GM12878 (cell line): Measurements from ENCODE around the gene SLC25A13.

Experiments used
- BHLHE40 ChIP-seq, 2 experiments: fragments of 450-650 bp in 1 of 2; IDR thresholded peaks; 2 replicates each; pipeline ENCODE4 v1.6.1; 2011 to 2017; ENCODE audit warnings: low read depth in 2 of 2, borderline replicate concordance in 1 of 2, improper control_type of control experiment in 1 of 2, low read length in 1 of 2, mild to moderate bottlenecking in 1 of 2
- EED ChIP-seq: sonication (generic); IDR thresholded peaks from 2 replicates; pipeline ENCODE4 v1.6.1; 2016; ENCODE audit warnings: antibody characterized with exemption, low read depth
- POLR2A ChIP-seq: IDR thresholded peaks from 2 replicates; pipeline ENCODE4 v1.6.1; 2011; ENCODE audit warnings: low read depth, mild to moderate bottlenecking, low read length
- POLR2AphosphoS2 ChIP-seq: IDR thresholded peaks from 2 replicates; pipeline ENCODE4 v1.6.1; 2011; ENCODE audit warnings: low read depth, mild to moderate bottlenecking, low read length, improper control_type of control experiment, moderate library complexity
- SREBF1 ChIP-seq: IDR thresholded peaks from 2 replicates; pipeline ENCODE4 v1.6.1; 2012; ENCODE audit warnings: mild to moderate bottlenecking, low read length
- TCF3 ChIP-seq: IDR thresholded peaks from 2 replicates; pipeline ENCODE4 v1.6.1; 2012; ENCODE audit warnings: low read depth, mild to moderate bottlenecking, low read length, borderline replicate concordance; ENCODE audit not compliant: insufficient read depth
- ZBED1 ChIP-seq: IDR thresholded peaks from 2 replicates; pipeline ENCODE4 v1.6.1; 2016; ENCODE audit warnings: borderline replicate concordance
- TF ChIP-seq, protein P1 (sequence below), 3 experiments: IDR thresholded peaks in 2 of 3; conservative IDR thresholded peaks in 1 of 3; 2 replicates each; pipeline ENCODE4 v1.5.1; 2011; ENCODE audit warnings: low read depth in 3 of 3, low read length in 3 of 3, mild to moderate bottlenecking in 3 of 3, control low read depth in 2 of 3, moderate library complexity in 2 of 3, inconsistent platforms in 1 of 3, mixed read lengths in 1 of 3; ENCODE audit not compliant: control insufficient read depth in 2 of 3, insufficient read depth in 1 of 3; ENCODE audit errors: extremely low read depth in 1 of 3
- TF ChIP-seq, protein P2 (sequence below): IDR thresholded peaks from 2 replicates; pipeline ENCODE4 v1.6.1; 2012; ENCODE audit warnings: mild to moderate bottlenecking, low read depth, low read length

DNA sequence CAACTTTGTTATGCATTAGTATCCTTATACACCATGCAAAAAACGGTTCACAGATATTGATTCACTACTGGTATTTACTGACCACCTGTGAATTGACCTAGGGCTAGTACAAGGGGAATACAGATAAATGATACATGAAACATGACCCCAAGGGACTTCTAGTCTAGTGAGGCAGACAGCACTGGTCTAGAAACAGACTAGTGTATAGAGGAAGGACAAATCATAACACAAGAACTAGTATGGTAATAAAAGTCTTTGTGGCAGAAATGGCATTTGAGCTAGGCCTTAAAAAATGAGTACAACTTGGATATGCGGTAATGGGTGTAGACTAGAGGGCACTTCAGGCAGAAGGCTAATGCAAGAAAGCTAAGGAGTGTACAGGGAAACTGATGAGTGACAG, 86.6 kb downstream of the SLC25A13 start:
- TF ChIP-seq POLR2A (no peak), ZBED1 (no peak), SREBF1 (no peak), POLR2AphosphoS2 (no peak), TCF3 (no peak), EED (no peak), BHLHE40 (IDR thresholded peaks at IDR 0.05; ENCODE audit: borderline replicate concordance in 1 of 2, low read depth in 2 of 2, low read length in 1 of 2) (no peak)
- TF ChIP-seq, protein P1, sequence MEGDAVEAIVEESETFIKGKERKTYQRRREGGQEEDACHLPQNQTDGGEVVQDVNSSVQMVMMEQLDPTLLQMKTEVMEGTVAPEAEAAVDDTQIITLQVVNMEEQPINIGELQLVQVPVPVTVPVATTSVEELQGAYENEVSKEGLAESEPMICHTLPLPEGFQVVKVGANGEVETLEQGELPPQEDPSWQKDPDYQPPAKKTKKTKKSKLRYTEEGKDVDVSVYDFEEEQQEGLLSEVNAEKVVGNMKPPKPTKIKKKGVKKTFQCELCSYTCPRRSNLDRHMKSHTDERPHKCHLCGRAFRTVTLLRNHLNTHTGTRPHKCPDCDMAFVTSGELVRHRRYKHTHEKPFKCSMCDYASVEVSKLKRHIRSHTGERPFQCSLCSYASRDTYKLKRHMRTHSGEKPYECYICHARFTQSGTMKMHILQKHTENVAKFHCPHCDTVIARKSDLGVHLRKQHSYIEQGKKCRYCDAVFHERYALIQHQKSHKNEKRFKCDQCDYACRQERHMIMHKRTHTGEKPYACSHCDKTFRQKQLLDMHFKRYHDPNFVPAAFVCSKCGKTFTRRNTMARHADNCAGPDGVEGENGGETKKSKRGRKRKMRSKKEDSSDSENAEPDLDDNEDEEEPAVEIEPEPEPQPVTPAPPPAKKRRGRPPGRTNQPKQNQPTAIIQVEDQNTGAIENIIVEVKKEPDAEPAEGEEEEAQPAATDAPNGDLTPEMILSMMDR (IDR thresholded peaks at IDR 0.05 in 2 of 3, conservative IDR thresholded peaks at IDR 0.05 in 1 of 3; ENCODE audit: control insufficient read depth in 2 of 3, extremely low read depth in 1 of 3, insufficient read depth in 1 of 3, low read depth in 3 of 3, low read length in 3 of 3) = no peak
- TF ChIP-seq, protein P2, sequence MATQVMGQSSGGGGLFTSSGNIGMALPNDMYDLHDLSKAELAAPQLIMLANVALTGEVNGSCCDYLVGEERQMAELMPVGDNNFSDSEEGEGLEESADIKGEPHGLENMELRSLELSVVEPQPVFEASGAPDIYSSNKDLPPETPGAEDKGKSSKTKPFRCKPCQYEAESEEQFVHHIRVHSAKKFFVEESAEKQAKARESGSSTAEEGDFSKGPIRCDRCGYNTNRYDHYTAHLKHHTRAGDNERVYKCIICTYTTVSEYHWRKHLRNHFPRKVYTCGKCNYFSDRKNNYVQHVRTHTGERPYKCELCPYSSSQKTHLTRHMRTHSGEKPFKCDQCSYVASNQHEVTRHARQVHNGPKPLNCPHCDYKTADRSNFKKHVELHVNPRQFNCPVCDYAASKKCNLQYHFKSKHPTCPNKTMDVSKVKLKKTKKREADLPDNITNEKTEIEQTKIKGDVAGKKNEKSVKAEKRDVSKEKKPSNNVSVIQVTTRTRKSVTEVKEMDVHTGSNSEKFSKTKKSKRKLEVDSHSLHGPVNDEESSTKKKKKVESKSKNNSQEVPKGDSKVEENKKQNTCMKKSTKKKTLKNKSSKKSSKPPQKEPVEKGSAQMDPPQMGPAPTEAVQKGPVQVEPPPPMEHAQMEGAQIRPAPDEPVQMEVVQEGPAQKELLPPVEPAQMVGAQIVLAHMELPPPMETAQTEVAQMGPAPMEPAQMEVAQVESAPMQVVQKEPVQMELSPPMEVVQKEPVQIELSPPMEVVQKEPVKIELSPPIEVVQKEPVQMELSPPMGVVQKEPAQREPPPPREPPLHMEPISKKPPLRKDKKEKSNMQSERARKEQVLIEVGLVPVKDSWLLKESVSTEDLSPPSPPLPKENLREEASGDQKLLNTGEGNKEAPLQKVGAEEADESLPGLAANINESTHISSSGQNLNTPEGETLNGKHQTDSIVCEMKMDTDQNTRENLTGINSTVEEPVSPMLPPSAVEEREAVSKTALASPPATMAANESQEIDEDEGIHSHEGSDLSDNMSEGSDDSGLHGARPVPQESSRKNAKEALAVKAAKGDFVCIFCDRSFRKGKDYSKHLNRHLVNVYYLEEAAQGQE = no peak
